ENCODE results near the gene GABBR2. TPM values are rescaled to one million over a fixed set of nuclear protein-coding genes. Genes with fewer than 3 reads are reported as not detected.

Gene GABBR2
- total and polyA plus RNA-seq, 9 of the 15 experiments (the other 6 are each of a cell fraction or from before 2014, with no cell fraction given) = 0.15 to 1.9 (median 0.32) TPM

DNA sequence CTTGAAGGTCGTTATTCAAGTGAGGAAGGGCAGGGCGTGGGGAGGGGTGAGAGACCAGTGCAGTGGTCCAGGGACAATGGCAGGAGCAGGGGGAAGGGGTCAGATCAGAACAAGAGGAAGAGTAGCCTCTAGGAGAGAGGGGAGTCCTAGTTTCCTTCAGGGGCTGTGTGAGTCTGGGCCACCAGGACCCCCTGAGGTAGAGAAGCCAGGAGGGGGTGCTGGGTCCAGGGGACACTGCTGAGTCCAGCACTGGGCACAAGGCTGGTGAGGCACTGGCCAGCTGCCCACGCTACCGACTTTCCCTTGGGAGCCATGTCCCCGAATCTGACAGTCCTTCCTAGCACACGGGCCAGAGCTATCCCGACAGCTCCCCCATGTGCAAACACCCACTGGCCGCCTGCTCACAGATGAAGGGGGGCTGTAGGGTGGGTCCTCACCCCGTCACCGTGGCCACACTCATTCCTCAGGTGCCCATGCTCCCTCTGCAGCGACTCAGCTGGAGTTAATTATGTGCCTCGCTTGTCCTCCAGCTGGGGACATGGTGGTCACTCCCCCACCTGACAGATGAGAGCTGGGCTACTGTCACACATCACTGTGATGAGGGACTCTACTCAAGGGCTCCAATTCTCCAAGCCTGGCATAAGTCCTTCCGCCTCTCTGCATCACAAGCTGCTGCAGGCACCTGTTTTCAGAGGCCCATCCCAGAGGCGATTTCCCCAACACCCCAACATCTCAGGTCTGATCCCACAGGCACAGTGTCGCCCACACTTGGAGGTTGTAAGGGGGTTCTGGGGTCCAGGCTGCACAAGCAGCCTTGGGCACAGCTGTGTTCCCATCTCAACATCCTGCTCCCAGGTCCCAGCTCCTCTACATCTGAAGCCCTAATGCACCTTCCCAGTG lies 115.1 kb downstream of the GABBR2 start (continued):
- TF ChIP-seq HMG20A (CRISPR knock-in tag; conservative IDR thresholded peaks at IDR 0.05) = no peak
- TF ChIP-seq E2F3 (CRISPR knock-in tag; IDR thresholded peaks at IDR 0.05) = no peak
- no peak for TF ChIP-seq CLOCK (CRISPR knock-in tag; IDR thresholded peaks at IDR 0.05; ENCODE audit: borderline replicate concordance)
- TF ChIP-seq RAD21 (CRISPR knock-in tag; conservative IDR thresholded peaks at IDR 0.05 in 1 of 2, IDR thresholded peaks at IDR 0.05 in 1 of 2) = no peak
- TF ChIP-seq, protein P1, sequence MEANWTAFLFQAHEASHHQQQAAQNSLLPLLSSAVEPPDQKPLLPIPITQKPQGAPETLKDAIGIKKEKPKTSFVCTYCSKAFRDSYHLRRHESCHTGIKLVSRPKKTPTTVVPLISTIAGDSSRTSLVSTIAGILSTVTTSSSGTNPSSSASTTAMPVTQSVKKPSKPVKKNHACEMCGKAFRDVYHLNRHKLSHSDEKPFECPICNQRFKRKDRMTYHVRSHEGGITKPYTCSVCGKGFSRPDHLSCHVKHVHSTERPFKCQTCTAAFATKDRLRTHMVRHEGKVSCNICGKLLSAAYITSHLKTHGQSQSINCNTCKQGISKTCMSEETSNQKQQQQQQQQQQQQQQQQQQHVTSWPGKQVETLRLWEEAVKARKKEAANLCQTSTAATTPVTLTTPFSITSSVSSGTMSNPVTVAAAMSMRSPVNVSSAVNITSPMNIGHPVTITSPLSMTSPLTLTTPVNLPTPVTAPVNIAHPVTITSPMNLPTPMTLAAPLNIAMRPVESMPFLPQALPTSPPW (CRISPR knock-in tag; IDR thresholded peaks at IDR 0.05) = no peak

Measured in K562 (cell line).